Measurements from ENCODE around the gene PDIK1L.

Gene PDIK1L

GRCh38 chr1:26124418-26125331, 13.1 kb downstream of the PDIK1L start:
- no peak for DNase-seq

- no peak for DNase-seq
Measured at GRCh38 chr1:26125382-26125781, 13.8 kb downstream of the PDIK1L start.

- DNase-seq = no peak
Measured at GRCh38 chr1:26125946-26126320, 14.3 kb downstream of the PDIK1L start.

GRCh38 chr1:26126321-26127084, 14.9 kb downstream of the PDIK1L start:
- peak; percentile 92 for DNase-seq

GRCh38 chr1:26127235-26128163, 15.9 kb downstream of the PDIK1L start:
- DNase-seq = peak; percentile 20

- no peak for DNase-seq
Measured at GRCh38 chr1:26129778-26130177, 18.2 kb downstream of the PDIK1L start.

GRCh38 chr1:26130695-26131094, 19.1 kb downstream of the PDIK1L start:
- no peak for DNase-seq

GRCh38 chr1:26132128-26132833, 20.7 kb downstream of the PDIK1L start:
- DNase-seq = no peak

- no peak for DNase-seq
Measured at GRCh38 chr1:26132834-26133167, 21.2 kb downstream of the PDIK1L start.

- no peak for DNase-seq
Measured at GRCh38 chr1:26134466-26134865, 22.8 kb downstream of the PDIK1L start.

- DNase-seq = no peak
Measured at GRCh38 chr1:26138974-26139558, 27.4 kb downstream of the PDIK1L start.

GRCh38 chr1:26142159-26142558, 30.5 kb downstream of the PDIK1L start:
- DNase-seq = no peak

- peak; percentile 81 for DNase-seq
Measured at GRCh38 chr1:26145041-26145959, 33.7 kb downstream of the PDIK1L start.

- no peak for DNase-seq
Measured at GRCh38 chr1:26145960-26146294, 34.3 kb downstream of the PDIK1L start.

- DNase-seq = no peak
Measured at GRCh38 chr1:26148887-26149286, 37.3 kb downstream of the PDIK1L start.

- no peak for DNase-seq
Measured at GRCh38 chr1:26153966-26154532, 42.4 kb downstream of the PDIK1L start.

GRCh38 chr1:26154750-26155149, 43.1 kb downstream of the PDIK1L start:
- DNase-seq = no peak

GRCh38 chr1:26155370-26156284, 44.0 kb downstream of the PDIK1L start:
- no peak for DNase-seq

GRCh38 chr1:26156285-26157038, 44.8 kb downstream of the PDIK1L start:
- DNase-seq = no peak

Data from CD4-positive, alpha-beta T cell treated with Interleukin-17A for 1 hour (primary cell).